Measurements from ENCODE around the gene MTMR11. TPM values are rescaled to one million over a fixed set of nuclear protein-coding genes. Genes with fewer than 3 reads are reported as not detected.
"Not testable (repeated sequence)": the region's sequence is repeated elsewhere in the genome, so short reads cannot be mapped to it uniquely, and the experiment has no call there.

Gene MTMR11
- total RNA-seq, result 2.0 TPM
- long read RNA-seq, partial matches to known transcripts, result 1 of 2 reads
- long read RNA-seq, other reads (novel, unspliced or antisense), result 0 of 2 reads

GRCh38 chr1:149936170-149936991 is at the start of gene MTMR11:
MTMR11 (minus strand) TSS chr1:149936879; CDS start chr1:149936647, 232 bp downstream.
- no peak for DNase-seq
- peak; percentile 35 for ATAC-seq (ENCODE audit: poor library complexity)
- intact Hi-C loops (cut with DNase I), result no loop called here

- intact Hi-C loops (cut with DNase I), result no loop called here
- ATAC-seq (ENCODE audit: poor library complexity) (no peak), DNase-seq (no peak)
These were observed 43.4 kb upstream of the MTMR11 start for GRCh38 chr1:149979972-149980540.

GRCh38 chr1:149979245-149979971 is 42.7 kb upstream of the MTMR11 start:
- DNase-seq (no peak), ATAC-seq (ENCODE audit: poor library complexity) (no peak)
- intact Hi-C loops (cut with DNase I), result no loop called here

GRCh38 chr1:149978547-149979023 is 41.9 kb upstream of the MTMR11 start:
- DNase-seq (no peak), ATAC-seq (ENCODE audit: poor library complexity) (no peak)
- intact Hi-C loops (cut with DNase I), result no loop called here

GRCh38 chr1:149977345-149977744 is 40.7 kb upstream of the MTMR11 start:
- DNase-seq (no peak), ATAC-seq (ENCODE audit: poor library complexity) (no peak)
- intact Hi-C loops (cut with DNase I), result no loop called here

GRCh38 chr1:149972547-149972946 is 35.9 kb upstream of the MTMR11 start:
- intact Hi-C loops (cut with DNase I), result no loop called here
- no peak for ATAC-seq (ENCODE audit: poor library complexity)
- DNase-seq, result no peak

- no peak for ATAC-seq (ENCODE audit: poor library complexity)
- no peak for DNase-seq
- intact Hi-C loops (cut with DNase I), result no loop called here
These were observed 31.0 kb upstream of the MTMR11 start for GRCh38 chr1:149967646-149968045.

- intact Hi-C loops (cut with DNase I), result no loop called here
- no peak for DNase-seq
- ATAC-seq (ENCODE audit: poor library complexity), result no peak
These were observed 30.4 kb upstream of the MTMR11 start for GRCh38 chr1:149967041-149967440.

- no peak for DNase-seq
- no peak for ATAC-seq (ENCODE audit: poor library complexity)
- intact Hi-C loops (cut with DNase I), result no loop called here
These were observed 29.7 kb upstream of the MTMR11 start for GRCh38 chr1:149966405-149966804.

- DNase-seq (no peak), ATAC-seq (ENCODE audit: poor library complexity) (no peak)
- intact Hi-C loops (cut with DNase I), result no loop called here
These were observed 28.8 kb upstream of the MTMR11 start for GRCh38 chr1:149965440-149965839.

- ATAC-seq (ENCODE audit: poor library complexity), result peak; percentile 38
- DNase-seq, result no peak
- intact Hi-C loops (cut with DNase I), result loop anchor here (2.0 to 5.0 kb wide), 2 partner anchors 89 to 204 kb away; no protein-coding TSS in a partner anchor
These were observed 26.7 kb upstream of the MTMR11 start for GRCh38 chr1:149963358-149963757.

GRCh38 chr1:149962736-149963135 is 26.1 kb upstream of the MTMR11 start:
- intact Hi-C loops (cut with DNase I), result loop anchor here (2.0 to 5.0 kb wide), 2 partner anchors 90 to 205 kb away; no protein-coding TSS in a partner anchor
- DNase-seq, result no peak
- ATAC-seq (ENCODE audit: poor library complexity), result peak; percentile 15

- DNase-seq, result no peak
- intact Hi-C loops (cut with DNase I), result loop anchor here (2.0 to 5.0 kb wide), 2 partner anchors 91 to 205 kb away; no protein-coding TSS in a partner anchor
- peak; percentile 94 for ATAC-seq (ENCODE audit: poor library complexity)
These were observed 25.5 kb upstream of the MTMR11 start for GRCh38 chr1:149962039-149962647.

GRCh38 chr1:149957548-149957947 is 20.9 kb upstream of the MTMR11 start:
- DNase-seq; intact Hi-C loops (cut with DNase I); ATAC-seq (ENCODE audit: poor library complexity): not testable (repeated sequence)

GRCh38 chr1:149949911-149950310 is 13.2 kb upstream of the MTMR11 start:
- intact Hi-C loops (cut with DNase I), result no loop called here
- ATAC-seq (ENCODE audit: poor library complexity) (no peak), DNase-seq (no peak)

GRCh38 chr1:149945206-149945605 is 8.5 kb upstream of the MTMR11 start:
- DNase-seq (no peak), ATAC-seq (ENCODE audit: poor library complexity) (no peak)
- intact Hi-C loops (cut with DNase I), result no loop called here

GRCh38 chr1:149942885-149943284 is 6.2 kb upstream of the MTMR11 start:
- intact Hi-C loops (cut with DNase I), result no loop called here
- no peak for ATAC-seq (ENCODE audit: poor library complexity)

GRCh38 chr1:149942207-149942606 is 5.5 kb upstream of the MTMR11 start:
- no peak for DNase-seq
- peak; percentile 49 for ATAC-seq (ENCODE audit: poor library complexity)
- intact Hi-C loops (cut with DNase I), result no loop called here

More at GRCh38 chr1:149942885-149943284, 6.2 kb upstream of the MTMR11 start:
- DNase-seq, result no peak

- DNase-seq (no peak), ATAC-seq (ENCODE audit: poor library complexity) (no peak)
- intact Hi-C loops (cut with DNase I), result no loop called here
These were observed 3.7 kb upstream of the MTMR11 start for GRCh38 chr1:149940427-149940826.

Data from Right ventricle myocardium superior (tissue), 1 donor.